ENCODE measurements around the gene AGTR1.
"Not testable (repeated sequence)": the region's sequence is repeated elsewhere in the genome, so short reads cannot be mapped to it uniquely, and the experiment has no call there.

AGTR1 gene

GRCh38 chr3:148758303-148758884, 60.7 kb downstream of the AGTR1 start:
- no peak for DNase-seq (ENCODE audit: low spot score)
- no peak for FAIRE-seq

- DNase-seq (ENCODE audit: low spot score) (no peak), FAIRE-seq (no peak)
Measured at GRCh38 chr3:148759430-148759829, 61.7 kb downstream of the AGTR1 start.

- no peak for DNase-seq (ENCODE audit: low spot score)
- no peak for FAIRE-seq
Measured at GRCh38 chr3:148763156-148763680, 65.5 kb downstream of the AGTR1 start.

DNA sequence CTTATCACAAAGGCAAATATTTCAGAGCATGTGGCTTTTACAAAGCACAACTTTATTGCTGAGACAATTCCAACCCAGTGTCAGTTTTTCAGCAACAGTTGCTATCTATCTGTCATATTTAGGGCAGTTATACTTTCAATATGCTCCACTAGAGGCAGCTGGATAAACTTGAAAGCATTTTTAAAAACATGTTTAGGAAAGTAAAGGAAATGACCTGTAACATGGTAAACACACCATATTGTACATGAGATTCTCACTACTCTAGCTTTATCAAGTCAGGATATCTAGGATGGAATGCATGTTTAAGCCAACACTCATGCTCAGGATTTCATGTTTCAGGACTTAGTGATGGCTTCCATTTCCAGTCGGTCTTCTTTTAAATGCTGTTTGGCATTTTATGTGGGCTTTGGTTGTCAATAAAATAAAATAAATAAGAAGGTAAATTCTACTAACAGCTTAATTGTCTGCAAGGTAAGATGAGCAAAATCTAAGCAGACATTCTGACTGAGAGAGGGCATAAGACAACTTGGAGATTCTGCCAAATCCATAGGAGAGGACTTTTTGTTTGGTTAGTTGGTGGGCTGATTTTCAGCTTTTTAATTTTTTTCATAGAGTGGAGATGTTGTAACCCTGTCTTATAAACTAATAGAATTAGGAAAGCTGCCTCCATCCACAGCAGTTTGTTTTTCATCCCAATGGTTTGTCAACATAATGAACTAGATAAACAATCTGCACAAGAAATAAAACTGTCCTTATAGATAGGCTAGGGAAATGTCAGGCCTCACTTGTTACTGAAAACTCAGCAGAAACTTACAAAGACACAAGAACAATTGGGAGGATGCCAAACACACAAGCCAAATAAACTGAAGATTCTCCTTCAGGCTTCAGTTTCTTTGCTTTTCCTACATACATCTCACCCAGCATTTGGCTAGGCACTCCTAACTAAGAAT, 66.6 kb downstream of the AGTR1 start:
- no peak for FAIRE-seq
- no peak for DNase-seq (ENCODE audit: low spot score)

GRCh38 chr3:148772361-148772760, 74.7 kb downstream of the AGTR1 start:
- DNase-seq (ENCODE audit: low spot score), result no peak
- FAIRE-seq, result no peak

DNA sequence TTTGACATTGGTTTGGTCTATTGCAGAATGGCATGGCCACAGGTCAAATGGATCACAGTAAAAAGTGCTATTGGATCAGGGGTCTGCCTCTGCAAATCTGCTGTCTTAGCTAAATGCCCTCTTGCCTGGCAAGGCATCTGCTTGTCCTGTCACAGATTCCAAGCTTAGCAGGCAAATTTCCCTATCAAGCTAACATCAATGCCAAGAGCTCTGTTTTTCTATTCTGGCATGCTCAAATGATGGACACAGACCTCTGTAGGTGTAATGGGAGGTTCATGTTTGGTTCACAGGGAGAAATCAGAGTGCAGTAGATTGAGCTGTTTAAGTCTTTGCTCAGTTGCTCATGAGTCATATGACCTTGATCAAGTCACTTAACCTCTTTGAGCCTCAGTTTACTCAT, 75.1 kb downstream of the AGTR1 start:
- DNase-seq (ENCODE audit: low spot score), result no peak
- no peak for FAIRE-seq

GRCh38 chr3:148773805-148774204, 76.1 kb downstream of the AGTR1 start:
- no peak for DNase-seq (ENCODE audit: low spot score)
- no peak for FAIRE-seq

GRCh38 chr3:148778926-148779325, 81.2 kb downstream of the AGTR1 start:
- DNase-seq (ENCODE audit: low spot score), result no peak
- no peak for FAIRE-seq

DNA sequence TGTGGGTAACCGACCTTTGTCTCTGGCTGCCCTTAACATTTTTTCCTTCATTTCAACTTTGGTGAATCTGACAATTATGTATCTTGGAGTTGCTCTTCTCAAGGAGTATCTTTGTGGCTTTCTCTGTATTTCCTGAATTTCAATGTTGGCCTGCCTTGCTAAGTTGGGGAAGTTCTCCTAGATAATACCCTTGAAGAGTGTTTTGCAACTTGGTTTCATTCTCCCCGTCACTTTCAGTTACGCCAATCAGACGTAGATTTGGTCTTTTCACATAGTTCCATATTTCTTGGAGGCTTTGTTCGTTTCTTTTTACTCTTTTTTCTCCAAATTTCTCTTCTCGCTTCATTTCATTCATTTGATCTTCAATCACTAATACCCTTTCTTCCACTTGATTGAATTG, 87.3 kb downstream of the AGTR1 start:
- DNase-seq (ENCODE audit: low spot score); FAIRE-seq: not testable (repeated sequence)

DNA sequence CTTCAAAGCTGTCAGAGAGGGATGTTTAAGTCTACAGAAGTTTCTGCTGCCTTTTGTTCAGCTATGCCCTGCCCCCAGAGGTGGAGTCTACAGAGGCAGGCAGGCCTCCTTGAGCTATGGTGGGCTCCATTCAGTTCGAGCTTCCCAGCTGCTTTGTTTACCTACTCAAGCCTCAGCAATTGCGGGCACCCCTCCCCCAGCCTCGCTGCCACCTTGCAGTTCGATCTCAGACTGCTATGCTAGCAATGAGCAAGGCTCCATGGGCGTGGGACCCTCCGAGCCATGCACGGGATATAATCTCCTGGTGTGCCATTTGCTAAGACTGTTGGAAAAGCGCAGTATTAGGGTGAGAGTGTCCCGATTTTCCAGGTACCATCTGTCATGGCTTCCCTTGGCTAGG, 88.5 kb downstream of the AGTR1 start:
- DNase-seq (ENCODE audit: low spot score); FAIRE-seq: not testable (repeated sequence)

DNA sequence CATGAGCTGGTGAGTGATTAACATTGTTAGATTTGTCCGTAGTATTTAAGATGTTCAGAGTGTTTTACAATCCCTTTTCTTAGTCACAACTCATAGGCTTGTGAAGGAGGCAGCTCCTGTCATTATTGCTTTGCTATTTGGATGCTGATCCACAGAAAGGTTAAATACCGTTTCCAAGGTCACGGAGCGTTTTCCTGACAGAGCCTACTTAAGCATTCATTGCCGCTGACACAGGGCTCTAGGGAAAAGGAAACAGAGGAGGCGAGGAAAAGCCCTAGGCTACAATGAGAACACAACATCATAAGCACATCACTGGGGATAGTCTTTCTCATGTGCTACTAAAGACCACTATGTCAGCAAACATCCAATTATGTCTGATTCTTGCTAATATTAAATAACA, 91.4 kb downstream of the AGTR1 start:
- DNase-seq (ENCODE audit: low spot score) (no peak), FAIRE-seq (no peak)

DNA sequence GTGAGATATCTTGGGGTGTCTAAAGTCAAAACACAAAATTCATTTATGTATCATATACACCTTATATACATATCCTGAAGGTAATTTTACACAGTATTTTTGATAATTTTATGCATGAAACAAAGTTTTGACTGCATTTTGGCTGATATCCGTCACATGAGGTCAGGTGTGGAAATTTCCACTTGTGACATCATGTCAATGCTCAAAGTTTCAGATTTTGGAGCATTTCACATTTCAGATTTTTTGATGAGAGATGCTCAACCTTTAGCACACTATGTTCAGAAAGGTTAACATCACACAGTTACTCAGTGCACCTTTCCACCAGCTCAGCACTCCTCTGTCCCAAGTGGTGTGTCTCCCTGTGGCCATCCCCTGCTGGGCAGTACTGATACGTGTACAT, 92.2 kb downstream of the AGTR1 start:
- FAIRE-seq, result no peak
- no peak for DNase-seq (ENCODE audit: low spot score)

DNA sequence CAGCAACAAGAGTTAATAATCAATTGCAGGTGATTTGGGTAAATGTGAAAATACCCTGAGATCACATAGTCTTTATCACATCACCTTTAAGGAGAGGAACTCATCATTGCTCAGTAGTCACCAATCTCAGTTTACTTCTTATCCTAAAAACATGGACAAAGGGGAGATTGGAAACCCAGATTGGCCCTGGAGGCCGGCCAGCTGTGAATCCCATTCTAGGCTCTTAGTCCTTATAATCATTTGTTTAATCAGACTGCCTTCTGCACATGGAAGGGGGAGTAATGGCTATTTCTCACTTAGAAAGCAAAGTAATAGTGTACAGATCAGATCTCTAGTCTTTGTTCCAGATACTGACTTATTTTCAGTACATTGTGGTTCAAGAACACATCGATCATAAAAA, 92.7 kb downstream of the AGTR1 start:
- DNase-seq (ENCODE audit: low spot score), result no peak
- FAIRE-seq, result no peak

DNA sequence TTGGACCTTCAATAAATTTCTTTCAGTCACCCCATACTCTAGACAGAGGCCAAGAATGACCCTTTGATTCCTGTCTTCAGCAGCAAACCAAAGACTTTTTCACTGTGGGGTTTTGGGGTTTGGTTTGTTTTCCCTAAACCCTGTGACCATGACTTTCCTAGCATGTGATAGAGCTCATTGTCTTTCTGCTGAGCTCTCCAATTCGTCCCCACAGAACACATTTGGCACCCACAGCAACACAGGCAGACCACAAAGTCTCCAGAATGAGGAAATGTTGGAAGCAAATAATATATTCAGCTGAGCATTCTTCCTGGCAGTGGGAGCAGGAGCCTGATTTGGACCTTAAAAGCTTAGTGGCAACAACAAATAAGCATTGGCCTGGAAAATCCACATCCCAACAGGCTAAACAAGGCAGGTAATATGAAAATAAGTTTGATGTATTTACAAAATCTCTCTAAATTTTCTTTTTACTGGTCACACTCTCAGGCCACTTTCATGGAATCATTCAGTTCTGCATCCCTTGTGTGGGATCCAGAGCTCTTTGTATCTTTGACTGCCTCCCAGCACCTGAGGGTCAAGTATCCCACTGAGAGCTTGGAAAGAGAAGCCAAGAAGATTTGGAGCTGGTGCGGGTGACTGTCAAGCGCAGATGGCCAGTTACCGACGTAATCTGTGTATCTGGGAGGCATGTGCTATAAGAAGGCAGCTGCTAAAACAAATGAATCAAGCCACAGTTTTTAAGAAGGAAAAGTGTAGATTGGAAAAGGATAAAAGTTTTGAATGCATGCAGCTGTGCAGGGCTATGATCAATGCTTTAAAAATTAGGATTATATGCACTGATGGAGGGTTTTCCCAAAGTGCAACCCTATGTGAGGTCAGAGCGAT, 93.4 kb downstream of the AGTR1 start:
- FAIRE-seq (no peak), DNase-seq (ENCODE audit: low spot score) (no peak)

DNA sequence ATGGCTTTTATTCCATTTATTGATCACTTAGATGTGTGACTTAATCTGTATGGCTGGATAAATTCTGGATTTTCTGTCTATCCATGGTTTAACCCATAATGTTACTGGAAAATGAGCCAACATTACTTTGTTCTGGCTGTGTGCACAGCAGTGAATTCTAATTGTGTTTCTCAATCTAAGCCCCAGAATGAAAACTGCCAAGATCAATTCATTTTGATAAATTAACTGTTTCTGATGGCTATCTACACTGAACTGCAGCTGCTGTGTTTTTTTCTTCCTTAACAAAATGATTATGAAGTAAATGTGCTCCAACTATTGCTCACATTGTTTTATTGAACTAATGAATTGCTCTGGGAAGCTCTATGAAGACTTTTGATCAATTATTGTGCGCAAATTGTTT, 94.2 kb downstream of the AGTR1 start:
- DNase-seq (ENCODE audit: low spot score) (no peak), FAIRE-seq (no peak)

DNA sequence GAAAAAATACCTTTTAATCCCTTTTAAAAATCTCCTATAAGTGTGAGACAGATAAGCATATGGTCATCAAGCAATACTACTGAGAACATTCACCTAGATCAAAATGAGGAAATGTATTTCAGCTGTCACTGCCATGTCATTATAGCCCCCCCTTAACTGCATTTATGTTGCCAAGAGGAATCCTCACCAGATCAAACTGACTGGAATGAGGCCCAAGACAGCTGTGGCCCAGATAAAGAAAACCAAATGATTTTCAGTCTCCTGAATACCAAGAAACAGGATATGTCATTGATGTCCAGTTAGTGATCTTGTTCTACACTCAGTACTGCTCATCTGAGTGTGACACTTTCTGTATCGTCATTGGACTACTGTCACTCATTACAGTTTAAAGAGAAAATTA, 94.8 kb downstream of the AGTR1 start:
- no peak for DNase-seq (ENCODE audit: low spot score)
- no peak for FAIRE-seq

All from RCC 7860 (cell line).